ENCODE data around the gene EFCAB6. TPM values are rescaled to one million over a fixed set of nuclear protein-coding genes. Genes with fewer than 3 reads are reported as not detected.

Gene EFCAB6
- total RNA-seq, 1 experiment from 2014 or later, result 0.21 TPM

DNA sequence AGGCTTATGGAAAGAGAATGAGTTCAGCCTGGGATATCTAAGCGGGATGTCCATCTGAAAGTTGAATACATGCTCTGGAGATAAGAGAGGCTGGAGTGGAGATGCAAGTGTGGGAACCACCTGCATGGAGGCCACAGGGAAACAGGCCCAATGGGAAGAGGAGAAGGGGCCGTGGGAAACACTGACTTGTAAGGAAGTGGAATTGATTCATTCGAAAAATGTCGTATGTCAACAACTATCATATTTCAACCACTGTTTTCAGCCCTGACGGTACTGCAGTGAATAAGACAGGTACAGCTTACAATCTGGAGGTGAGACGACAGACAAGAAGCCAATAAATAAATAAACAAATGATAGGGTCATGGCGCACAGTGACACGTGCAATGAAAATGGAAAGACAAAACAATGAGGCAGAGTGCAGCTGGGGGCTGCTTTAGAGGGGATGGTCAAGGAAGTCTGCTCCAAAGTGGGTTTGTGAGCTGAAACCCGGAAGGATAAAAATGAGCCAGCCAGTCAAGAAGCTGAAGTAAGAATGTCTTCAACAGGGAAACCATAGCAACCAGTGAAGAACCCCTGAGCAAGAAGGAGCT, 35.9 kb downstream of the EFCAB6 start:
- intact Hi-C loops (cut with micrococcal nuclease; ENCODE audit: unreplicated experiment) (no loop called here), in situ Hi-C loops (cut with HindIII; ENCODE audit: low pct_unique_long_range_greater_than_20kb, low sequenced_read_pairs) (no loop called here)
- DNase-seq (ENCODE audit: low read depth, low spot score) (no peak), ATAC-seq (no peak)
- H3K27ac ChIP-seq (ENCODE audit: low read length), result no peak overlapping the region
- BruUV-seq (replicated peaks), result no TSS peak
- H3K27me3 ChIP-seq (ENCODE audit: control insufficient read depth, insufficient read depth, low read length), result no peaks in the 10 kb centered on the region
- ChIA-PET POLR2A (no interaction called here), CTCF (no interaction called here)
- H3K4me1 ChIP-seq (ENCODE audit: control insufficient read depth, insufficient read depth, low read length), result no peaks in the 10 kb centered on the region
- TF ChIP-seq POLR2AphosphoS5 (IDR thresholded peaks at IDR 0.05; ENCODE audit: low read depth, low read length) (no peak), TCF7L2 (IDR thresholded peaks at IDR 0.05; ENCODE audit: low read depth, low read length) (no peak), SIN3A (IDR thresholded peaks at IDR 0.05; ENCODE audit: borderline replicate concordance, insufficient read depth, low read depth, low read length) (no peak)
- TF ChIP-seq, protein P1, sequence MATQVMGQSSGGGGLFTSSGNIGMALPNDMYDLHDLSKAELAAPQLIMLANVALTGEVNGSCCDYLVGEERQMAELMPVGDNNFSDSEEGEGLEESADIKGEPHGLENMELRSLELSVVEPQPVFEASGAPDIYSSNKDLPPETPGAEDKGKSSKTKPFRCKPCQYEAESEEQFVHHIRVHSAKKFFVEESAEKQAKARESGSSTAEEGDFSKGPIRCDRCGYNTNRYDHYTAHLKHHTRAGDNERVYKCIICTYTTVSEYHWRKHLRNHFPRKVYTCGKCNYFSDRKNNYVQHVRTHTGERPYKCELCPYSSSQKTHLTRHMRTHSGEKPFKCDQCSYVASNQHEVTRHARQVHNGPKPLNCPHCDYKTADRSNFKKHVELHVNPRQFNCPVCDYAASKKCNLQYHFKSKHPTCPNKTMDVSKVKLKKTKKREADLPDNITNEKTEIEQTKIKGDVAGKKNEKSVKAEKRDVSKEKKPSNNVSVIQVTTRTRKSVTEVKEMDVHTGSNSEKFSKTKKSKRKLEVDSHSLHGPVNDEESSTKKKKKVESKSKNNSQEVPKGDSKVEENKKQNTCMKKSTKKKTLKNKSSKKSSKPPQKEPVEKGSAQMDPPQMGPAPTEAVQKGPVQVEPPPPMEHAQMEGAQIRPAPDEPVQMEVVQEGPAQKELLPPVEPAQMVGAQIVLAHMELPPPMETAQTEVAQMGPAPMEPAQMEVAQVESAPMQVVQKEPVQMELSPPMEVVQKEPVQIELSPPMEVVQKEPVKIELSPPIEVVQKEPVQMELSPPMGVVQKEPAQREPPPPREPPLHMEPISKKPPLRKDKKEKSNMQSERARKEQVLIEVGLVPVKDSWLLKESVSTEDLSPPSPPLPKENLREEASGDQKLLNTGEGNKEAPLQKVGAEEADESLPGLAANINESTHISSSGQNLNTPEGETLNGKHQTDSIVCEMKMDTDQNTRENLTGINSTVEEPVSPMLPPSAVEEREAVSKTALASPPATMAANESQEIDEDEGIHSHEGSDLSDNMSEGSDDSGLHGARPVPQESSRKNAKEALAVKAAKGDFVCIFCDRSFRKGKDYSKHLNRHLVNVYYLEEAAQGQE (IDR thresholded peaks at IDR 0.05; ENCODE audit: insufficient read depth in 1 of 2, low read depth in 2 of 2, low read length in 1 of 2), result no peak
- TF ChIP-seq, protein P2, sequence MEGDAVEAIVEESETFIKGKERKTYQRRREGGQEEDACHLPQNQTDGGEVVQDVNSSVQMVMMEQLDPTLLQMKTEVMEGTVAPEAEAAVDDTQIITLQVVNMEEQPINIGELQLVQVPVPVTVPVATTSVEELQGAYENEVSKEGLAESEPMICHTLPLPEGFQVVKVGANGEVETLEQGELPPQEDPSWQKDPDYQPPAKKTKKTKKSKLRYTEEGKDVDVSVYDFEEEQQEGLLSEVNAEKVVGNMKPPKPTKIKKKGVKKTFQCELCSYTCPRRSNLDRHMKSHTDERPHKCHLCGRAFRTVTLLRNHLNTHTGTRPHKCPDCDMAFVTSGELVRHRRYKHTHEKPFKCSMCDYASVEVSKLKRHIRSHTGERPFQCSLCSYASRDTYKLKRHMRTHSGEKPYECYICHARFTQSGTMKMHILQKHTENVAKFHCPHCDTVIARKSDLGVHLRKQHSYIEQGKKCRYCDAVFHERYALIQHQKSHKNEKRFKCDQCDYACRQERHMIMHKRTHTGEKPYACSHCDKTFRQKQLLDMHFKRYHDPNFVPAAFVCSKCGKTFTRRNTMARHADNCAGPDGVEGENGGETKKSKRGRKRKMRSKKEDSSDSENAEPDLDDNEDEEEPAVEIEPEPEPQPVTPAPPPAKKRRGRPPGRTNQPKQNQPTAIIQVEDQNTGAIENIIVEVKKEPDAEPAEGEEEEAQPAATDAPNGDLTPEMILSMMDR (IDR thresholded peaks at IDR 0.05), result no peak
- no peaks in the 10 kb centered on the region for H3K9me3 ChIP-seq (ENCODE audit: control insufficient read depth, insufficient read depth, low read depth, low read length)
- no peaks in the 10 kb centered on the region for H3K36me3 ChIP-seq (ENCODE audit: control insufficient read depth, insufficient read depth, low read length)
- H3K4me3 ChIP-seq (ENCODE audit: low read depth in 2 of 2, low read length in 2 of 2), result no peak overlapping the region

DNA sequence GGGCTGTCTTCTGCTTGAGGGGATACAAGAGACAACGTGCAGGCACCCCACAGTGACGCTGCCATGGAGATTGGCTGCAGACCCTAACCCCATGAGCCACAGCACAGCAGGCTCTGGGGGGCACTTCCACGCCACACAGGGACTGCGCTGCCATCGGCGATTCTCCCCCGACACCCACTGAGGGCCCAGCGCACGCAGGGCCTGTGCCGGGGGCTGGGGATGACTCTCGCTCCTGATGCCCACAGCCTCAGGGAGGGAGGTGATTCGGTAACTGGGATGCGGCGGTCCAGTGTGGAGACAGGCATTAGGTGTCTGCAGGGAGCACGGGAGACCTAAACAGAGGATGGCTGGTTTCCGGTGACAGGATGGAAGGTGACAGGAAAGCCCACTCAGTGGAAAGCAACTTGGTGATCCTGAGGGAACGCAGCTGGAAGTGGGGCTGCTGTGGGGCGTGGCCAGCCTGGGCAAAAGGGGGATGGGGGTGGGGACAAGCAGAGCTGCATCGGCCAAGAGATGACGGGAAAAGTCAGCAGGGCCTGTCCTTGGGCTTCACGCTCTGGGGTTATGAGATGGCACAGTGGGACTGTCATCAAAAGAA, 37.7 kb downstream of the EFCAB6 start:
- ChIA-PET POLR2A (no interaction called here), CTCF (no interaction called here)
- TF ChIP-seq POLR2AphosphoS5 (IDR thresholded peaks at IDR 0.05; ENCODE audit: low read depth, low read length), result no peak
- TF ChIP-seq TCF7L2 (IDR thresholded peaks at IDR 0.05; ENCODE audit: low read depth, low read length), result no peak
- TF ChIP-seq, protein P1 (IDR thresholded peaks at IDR 0.05; ENCODE audit: insufficient read depth in 1 of 2, low read depth in 2 of 2, low read length in 1 of 2), result no peak
- TF ChIP-seq SIN3A (IDR thresholded peaks at IDR 0.05; ENCODE audit: borderline replicate concordance, insufficient read depth, low read depth, low read length), result no peak
- TF ChIP-seq, protein P2 (IDR thresholded peaks at IDR 0.05), result no peak

More for the DNA sequence above, 37.7 kb downstream of the EFCAB6 start:
- H3K36me3 ChIP-seq (ENCODE audit: control insufficient read depth, insufficient read depth, low read length), result no peaks in the 10 kb centered on the region
- H3K27me3 ChIP-seq (ENCODE audit: control insufficient read depth, insufficient read depth, low read length), result no peaks in the 10 kb centered on the region
- ATAC-seq (no peak), DNase-seq (ENCODE audit: low read depth, low spot score) (no peak)
- in situ Hi-C loops (cut with HindIII; ENCODE audit: low pct_unique_long_range_greater_than_20kb, low sequenced_read_pairs), result no loop called here
- no peak overlapping the region for H3K27ac ChIP-seq (ENCODE audit: low read length)
- H3K9me3 ChIP-seq (ENCODE audit: control insufficient read depth, insufficient read depth, low read depth, low read length), result no peaks in the 10 kb centered on the region
- intact Hi-C loops (cut with micrococcal nuclease; ENCODE audit: unreplicated experiment), result no loop called here
- no peaks in the 10 kb centered on the region for H3K4me1 ChIP-seq (ENCODE audit: control insufficient read depth, insufficient read depth, low read length)
- no peak overlapping the region for H3K4me3 ChIP-seq (ENCODE audit: low read depth in 2 of 2, low read length in 2 of 2)
- no TSS peak for BruUV-seq (replicated peaks)
